GM18517 (cell line): ENCODE results near the gene C1orf105.
A peak's percentile ranks its signal among the peaks of the same experiment; 100 is the strongest.
"Not testable (repeated sequence)": the region's sequence is repeated elsewhere in the genome, so short reads cannot be mapped to it uniquely, and the experiment has no call there.

Experiments
- ATAC-seq: cut with Tn5 transposase; IDR thresholded peaks from one replicate; pipeline ENCODE4 v1.9.1; 2021; ENCODE audit warnings: mild to moderate bottlenecking, moderate library complexity; ENCODE audit not compliant: unreplicated experiment

The C1orf105 gene

GRCh38 chr1:172423336-172423735, 2.9 kb downstream of the C1orf105 start:
- no peak for ATAC-seq

DNA sequence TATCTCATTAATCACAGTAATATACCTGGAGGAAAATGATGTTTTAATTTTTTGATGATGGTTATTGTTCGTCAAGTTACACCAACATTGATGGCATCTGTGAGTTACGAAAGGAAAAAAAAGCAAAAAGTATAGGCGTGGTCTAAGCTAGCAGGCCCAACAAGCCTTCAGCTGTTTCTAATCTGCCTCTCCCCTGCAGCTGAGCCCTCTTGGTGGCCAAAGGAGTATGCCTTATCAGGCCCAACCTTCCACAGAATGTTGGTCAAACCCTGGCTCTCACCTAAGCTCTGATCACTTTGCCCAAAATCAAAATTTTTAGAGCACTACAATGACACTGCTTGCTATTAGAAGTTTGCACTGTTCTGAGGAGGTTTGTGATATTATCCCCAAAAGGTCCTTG, 4.9 kb downstream of the C1orf105 start:
- no peak for ATAC-seq

- ATAC-seq: no peak
Observed at GRCh38 chr1:172427191-172427590, 6.7 kb downstream of the C1orf105 start.

GRCh38 chr1:172429331-172430127, 9.0 kb downstream of the C1orf105 start:
- ATAC-seq: no peak

DNA sequence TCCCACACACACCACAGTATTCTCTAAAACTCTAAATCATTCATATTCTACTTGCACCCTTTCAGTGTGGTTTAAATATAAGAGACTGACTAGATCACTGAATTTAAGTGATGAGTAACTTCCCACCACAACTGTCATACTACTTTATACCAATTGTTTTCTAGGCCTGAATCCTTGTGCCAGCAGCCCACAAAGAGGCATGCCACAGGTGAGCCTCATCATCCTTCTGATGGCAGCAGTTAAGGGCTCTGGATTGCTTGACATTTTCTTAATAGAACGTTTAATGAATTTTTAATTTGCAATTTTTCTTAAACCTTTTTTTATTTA, 9.6 kb downstream of the C1orf105 start:
- ATAC-seq: no peak

DNA sequence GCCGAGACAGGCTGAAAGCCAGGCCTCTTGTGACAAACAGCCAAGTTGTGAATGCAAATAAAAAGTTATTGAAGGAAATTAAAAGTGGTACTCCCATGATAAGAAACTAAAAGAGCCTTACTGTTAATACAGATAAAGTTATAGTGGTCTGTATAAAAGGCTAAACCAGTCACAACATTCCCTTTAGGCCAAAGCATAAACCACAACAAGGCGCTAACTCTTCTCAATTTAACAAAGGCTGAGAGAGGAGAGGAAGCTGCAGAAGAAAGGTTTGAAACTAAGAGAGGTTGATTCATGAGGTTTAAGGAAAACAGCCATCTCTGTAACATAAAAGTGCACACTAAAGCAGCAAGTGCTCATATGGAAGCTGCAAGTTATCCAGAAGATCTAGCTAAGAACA, 10.7 kb downstream of the C1orf105 start:
- no peak for ATAC-seq

GRCh38 chr1:172431721-172432192, 11.3 kb downstream of the C1orf105 start:
- no peak for ATAC-seq

DNA sequence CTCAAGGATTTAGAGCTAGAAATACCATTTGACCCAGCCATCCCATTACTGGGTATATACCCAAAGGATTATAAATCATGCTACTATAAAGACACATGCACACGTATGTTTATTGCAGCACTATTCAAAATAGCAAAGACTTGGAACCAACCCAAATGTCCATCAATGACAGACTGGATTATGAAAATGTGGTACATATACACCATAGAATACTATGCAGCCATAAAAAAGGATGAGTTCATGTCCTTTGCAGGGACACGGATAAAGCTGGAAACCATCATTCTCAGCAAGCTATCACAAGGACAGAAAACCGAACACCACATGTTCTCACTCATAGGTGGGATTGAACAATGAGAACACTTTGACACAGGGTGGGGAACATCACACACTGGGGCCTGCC, 16.7 kb downstream of the C1orf105 start:
- not testable (repeated sequence) for ATAC-seq

DNA sequence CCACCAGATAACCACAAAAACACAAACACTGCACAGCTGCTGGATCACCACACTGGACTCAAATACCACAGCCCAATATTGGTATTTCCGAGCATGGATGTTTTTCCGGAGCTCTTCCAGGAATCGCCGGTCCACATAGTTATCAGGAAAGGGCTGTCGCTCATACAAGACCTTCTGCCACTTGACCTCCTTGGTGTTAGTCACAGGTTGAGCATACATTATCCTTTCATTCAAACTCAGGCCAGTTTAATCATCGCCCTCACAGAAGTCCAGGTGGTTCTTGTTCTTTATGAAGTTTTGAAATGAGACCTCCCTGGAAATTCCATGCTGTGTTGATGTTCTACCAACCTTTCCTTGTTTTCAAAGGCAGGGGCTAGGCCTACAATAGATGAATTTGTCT, 21.9 kb downstream of the C1orf105 start:
- ATAC-seq: no peak

GRCh38 chr1:172442843-172443565, 22.5 kb downstream of the C1orf105 start:
- ATAC-seq: no peak

- peak; percentile 96 for ATAC-seq
Observed at GRCh38 chr1:172443666-172444453, 23.4 kb downstream of the C1orf105 start, which contains the start of gene PIGC. TSS of gene PIGC (minus strand) at chr1:172444069. CDS start at chr1:172442622, 1,447 bp downstream.

GRCh38 chr1:172446547-172446946, 26.1 kb downstream of the C1orf105 start:
- ATAC-seq: no peak

GRCh38 chr1:172447641-172448040, 27.2 kb downstream of the C1orf105 start:
- ATAC-seq: no peak

DNA sequence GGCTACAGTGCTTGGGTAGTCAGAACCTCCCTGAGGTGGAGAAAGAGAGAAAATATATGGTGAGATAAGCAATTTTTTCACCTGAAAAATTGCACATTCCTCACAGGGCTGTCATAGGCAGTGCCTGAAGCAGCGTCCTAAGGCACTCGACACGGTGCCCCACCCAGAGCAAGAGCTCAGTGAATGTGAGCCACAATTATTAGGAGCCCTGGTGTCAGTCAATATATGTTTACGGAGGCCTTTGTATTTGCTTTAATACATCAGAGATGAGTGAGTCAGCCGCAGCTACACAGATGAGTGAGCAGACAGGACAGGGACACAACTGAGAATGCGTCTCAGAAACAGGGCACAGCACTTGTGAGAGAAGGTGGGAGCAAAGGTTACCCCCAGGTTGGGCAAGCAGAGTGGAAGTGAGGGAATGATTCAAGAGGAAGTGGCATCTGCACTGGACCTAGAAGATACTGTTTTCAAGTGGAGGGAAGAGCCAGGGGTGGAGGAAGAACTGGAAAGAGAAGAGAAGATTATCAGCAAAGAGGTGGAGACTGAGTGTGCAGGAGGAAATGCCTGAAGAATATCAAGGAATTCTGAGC, 28.6 kb downstream of the C1orf105 start:
- ATAC-seq: no peak

DNA sequence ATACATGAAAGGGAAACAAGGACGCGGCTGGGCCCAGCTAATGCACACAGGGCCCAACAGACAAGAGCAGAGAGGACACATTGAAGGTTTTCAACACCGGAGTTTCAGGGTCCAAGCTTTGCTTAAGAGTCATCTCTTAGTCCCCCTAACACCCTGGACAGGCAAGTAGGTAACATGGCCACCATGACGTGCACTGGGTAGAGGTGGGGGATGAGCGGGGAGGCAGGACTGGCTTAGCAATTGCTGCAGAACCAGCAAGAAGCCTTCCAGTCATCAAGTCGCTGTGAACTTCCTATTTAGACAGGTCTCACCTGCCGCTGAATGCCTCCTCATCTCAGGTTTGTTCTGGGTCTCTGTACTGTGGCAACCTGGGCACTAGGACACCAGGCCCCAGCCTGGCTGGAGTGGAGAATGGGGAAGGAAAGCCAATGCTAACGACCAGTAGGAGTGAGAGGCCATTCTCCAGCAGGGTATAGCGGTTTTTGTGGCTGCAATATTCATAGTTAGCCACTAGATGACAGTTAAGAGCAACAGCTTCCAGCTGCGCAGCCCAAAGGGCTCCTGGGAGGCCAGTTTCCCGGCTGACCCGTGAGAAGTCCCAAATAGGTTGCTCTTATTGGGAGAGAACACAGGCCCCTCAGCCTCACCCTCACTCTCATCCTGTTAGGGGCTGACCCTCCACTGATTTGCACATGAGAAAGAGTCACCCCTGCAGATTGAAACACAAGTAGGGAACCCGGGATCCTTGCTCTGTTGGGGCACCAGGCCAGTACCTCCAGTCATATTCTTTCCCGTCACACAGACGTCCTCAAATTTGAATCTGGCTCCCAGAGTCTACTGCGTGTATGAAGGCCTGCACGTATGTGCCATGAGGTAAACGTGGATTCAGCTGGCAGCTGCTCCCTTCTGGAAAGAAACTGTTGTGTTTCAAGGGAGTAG, 29.4 kb downstream of the C1orf105 start:
- ATAC-seq: peak; percentile 84

- no peak for ATAC-seq
Observed at GRCh38 chr1:172450524-172450885, 30.0 kb downstream of the C1orf105 start.

DNA sequence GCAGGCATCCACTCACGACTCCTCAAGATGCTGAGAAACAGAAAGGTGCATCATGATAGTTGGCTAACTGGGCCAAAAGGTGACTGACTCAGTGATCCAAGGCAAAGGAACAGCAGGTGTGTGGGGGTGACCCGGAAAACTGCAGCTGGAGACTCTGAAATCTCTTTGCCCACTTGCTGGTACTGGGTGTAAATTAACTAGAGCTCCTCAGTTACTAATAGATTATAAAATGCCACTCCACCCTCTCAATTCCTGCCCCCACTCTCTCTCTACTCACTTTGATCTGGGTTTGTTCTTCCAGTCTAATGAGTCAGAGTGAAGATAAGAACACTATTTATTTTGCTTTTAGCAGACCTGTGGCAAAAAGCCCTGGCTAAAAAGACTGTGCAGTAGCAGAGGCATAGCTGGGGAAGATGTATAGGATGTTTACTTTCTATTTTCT, 30.5 kb downstream of the C1orf105 start:
- ATAC-seq: no peak

- no peak for ATAC-seq
Observed at GRCh38 chr1:172452536-172453152, 32.2 kb downstream of the C1orf105 start.

DNA sequence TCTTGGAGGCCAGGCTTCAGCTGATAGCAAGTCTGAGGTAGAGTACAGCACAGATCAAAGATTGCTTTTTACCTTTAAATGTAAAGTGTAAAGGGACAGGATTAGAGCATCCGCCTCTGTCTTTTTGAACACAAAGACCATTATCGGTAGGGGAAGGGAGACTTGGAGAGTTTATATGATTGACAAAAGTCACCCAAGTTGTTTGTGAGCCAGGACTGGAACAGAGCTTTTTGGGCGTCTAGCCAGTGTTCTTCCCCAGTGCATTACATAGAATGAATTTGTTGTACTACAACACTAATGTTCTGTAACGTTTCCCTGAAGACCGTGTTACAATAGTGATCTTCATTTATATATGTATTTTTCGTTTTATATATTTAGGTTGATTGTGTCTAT, 32.7 kb downstream of the C1orf105 start:
- no peak for ATAC-seq

DNA sequence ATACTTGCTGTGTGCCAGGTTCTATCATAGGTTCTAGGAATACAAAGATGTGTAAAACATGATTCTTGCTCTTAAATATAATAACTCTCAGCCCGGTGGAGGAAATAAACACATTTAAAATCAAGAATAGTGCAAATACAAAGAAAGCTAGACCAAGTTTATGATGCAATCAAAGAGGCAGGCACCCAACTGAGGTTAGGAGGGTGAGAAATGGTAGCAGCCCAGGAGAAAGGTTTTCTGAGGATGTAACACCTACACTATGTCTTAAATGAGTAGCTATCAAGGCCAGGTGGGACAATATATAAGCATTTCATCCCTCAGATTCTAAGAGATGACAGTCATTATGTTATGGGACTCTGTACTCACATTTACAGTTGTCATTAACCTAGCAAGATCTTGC, 33.1 kb downstream of the C1orf105 start:
- no peak for ATAC-seq
